HG03521 (cell line): ENCODE results near the gene TEPSIN.

ENCODE experiments used
- ATAC-seq: cut with Tn5 transposase; IDR thresholded peaks from one replicate; pipeline ENCODE4 v1.9.1; 2021; ENCODE audit warnings: mild to moderate bottlenecking, moderate library complexity; ENCODE audit not compliant: unreplicated experiment

TEPSIN gene

DNA sequence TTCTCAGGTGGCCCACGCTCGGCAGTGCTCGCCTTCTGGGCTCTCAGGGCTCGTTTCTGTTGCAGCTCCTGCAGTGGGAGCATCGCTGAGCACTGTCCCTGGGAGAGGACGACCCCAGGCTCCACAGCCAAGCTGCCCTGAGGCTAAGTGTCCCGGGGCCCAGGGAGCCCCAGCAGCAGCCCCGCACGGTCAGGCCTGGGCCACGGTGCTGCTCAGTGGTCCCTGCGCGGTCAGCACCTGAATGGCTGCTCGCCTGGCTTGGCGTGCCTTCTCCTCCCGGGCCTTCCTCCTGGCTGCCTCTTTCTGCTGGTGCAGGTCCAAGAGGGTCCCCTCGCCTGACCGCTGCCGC, 39.4 kb downstream of the TEPSIN start:
- no peak for ATAC-seq

DNA sequence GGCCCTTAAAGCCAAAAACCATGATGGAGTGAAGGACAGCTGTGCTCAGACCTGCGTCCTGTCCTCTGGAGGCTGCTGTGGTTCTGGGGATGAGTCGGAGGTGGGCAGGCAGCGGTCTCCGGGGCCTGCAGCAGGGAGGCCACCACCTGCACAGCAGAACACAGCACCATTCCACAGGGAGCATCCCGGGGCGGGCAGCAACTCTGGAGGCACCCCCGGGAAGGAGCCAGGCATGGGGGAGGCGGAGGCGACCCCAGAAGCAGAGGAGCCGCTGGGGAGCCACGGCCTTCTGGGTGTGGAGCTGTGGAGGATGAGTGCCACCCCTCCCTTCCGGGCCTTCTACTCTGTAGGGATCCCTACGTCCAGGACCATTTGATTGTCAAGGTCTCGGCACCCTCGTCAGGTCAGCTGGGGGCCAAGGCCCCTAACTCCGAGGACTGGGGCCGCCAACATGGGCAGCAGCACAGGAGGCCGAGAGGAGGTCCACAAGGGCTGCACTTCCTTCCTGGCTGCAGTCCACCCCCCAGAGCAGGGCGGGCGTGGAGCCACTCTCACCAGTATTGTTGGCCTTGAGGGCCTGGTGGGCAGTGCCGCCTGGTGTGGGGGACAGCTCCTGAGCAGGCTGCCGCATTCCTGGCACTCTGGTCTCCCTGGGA, 39.9 kb downstream of the TEPSIN start:
- no peak for ATAC-seq

DNA sequence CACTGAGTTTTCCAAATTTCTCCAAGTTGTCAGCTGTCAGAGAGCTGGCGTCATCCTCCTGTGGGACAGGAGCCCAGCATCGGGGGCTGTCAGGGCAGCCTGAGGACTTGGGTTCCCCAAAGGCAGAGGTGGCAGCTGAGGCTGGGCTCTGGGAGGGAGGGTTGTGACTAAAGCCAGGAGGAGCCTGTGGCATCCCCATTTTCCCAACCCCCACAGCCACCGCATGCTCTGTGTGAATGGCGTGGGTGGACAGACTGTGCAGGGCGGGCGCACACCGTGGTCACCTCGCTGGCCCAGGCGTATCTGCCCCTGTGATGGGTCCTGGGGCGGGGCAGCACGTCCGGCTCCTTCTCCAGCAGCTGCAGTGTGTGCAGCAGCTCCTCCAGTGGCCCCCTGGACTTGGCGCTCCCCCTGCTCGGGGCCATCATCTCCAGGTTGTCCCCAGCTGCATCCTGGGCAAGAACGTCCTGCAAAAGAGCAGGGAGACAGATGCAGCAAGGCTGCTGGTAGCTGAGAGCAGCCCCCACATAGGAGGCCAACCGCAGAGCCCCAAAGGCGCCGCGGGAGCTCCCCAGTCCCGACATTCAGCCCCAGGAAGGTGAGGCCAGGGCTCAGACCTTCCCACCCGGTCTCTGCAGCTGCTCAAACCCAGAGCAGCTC, 40.9 kb downstream of the TEPSIN start:
- no peak for ATAC-seq

DNA sequence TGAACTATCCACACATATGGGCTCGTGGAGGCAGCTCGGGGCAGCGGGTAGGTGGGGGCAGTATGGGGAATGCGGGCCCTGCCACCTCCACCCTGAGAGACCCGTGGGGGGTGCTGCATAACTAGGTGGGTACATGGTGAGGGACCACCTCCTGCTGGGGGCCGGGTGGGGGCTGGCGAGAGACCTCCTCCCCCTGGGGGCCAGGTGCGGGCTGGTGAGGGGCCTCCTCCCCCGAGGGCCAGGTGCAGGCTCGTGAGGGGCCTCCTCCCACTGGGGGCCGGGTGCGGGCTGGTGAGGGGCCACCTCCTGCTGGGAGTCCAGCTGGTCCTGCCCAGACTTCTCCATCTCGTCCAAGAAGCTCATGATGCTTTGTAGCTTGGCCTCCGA, 41.5 kb downstream of the TEPSIN start:
- no peak for ATAC-seq

DNA sequence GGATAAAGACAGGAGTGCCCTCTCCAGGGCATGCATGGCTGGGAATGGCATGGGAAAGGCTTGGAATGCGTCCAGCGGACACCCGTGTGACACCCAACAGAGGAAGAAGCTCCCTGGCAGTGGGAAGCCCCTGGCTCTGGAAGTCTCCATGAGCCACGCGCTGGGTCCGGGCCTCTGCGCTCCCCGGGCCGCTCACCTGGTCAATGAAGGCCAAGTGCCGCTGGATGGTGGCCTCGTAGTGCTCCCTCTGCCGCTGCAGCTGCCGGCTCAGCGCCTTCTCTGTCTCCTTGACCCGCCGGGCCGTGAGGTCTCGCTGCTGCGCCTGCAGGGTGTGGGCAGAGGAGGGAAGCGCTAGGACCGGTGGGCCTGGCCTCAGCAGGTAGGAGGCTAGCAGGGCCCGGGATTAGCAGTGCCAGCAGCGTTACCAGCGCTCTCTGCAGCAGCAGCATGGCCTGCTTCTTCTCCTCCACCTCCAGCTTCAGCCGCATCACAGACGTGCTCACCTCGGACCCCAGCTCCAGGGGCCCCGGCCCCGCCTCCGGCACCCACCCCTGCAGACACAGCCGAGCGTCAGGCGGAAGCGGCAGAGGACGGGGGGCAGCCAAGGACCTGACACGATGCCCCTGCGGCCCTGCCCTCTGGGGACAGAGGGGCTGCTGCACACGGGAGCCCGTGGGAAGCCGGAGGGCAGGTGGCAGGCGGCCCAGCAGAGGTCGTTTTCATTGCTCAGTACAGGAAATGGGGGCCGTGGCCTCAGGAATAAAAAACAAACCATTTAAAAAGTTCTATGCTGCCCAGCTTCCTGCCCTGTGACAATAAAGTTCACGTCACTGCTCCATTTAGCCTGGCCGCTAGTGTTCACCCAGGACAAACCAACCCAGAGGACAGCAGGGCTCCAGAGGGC, 42.1 kb downstream of the TEPSIN start:
- no peak for ATAC-seq

DNA sequence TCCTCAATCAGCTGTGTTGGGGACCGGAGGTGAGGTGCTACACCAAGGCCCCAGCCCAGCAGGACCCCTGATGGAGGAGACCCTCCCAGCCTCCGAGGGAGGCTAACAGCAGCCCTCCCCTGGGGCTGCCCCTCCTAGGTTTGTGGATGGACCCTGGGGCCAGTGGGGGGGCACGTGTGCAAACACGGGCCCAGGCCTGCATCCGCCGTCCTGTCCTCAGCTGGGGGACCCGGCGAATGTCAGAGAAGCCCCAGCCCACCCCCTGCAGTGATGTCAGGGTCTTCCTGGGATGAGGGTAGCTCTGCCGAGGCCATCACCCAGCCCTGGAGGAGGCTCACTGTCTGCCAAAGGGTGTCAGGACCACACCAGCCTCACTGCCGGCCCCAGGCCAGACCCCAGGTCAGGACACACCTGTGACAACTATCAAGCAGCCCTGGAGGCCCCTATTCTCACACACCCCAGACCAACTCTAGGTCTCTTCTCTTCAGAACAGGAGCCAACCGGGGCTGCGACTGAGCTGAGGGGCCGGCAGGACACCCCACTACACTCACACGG, 42.8 kb downstream of the TEPSIN start:
- ATAC-seq = no peak

DNA sequence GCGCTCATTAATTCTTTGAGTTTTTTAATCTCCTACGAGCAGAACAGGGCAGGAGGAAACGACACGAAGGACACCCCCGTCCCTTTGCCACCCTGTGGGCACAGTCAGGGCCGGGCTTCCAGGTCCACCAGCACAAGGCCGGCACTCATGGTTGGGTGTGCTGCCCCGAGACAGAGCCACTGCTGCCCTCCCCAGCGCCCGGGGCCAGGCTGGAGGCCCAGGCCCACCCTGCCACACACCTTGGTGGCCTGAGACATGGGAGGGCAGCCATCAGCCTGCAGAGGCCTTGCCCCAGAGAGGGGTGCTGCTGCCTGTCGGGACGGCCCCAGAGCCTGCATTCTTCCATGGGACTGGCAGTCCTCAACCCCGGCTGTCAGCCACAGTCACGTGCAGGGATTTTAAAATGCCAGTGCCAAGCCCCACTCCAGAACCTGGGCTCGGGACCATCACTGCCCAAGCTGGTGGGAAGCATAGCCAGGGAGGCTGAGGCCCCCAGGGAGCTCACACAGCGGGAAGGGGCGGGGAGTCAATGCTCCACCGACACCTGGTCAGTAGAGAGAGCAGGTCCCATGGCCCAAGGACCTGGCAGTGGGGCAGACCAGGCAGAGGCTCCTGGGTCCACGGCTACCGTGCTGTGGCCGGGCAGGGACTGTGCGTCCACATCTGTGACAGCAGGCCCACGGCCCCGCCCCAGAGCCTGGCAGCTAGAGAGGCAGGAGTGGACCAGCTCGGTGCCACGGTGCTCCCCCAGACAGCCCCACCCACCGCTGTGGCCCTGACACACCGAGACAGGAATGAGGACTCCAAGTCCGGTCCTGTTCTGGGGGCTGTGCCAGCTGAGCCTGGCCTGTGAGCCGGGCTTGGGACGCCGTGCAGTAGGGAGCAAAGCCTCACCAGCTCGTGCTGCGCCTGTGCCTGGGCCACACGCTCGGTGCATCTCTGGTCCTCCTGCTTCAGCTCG, 43.6 kb downstream of the TEPSIN start:
- ATAC-seq = no peak

DNA sequence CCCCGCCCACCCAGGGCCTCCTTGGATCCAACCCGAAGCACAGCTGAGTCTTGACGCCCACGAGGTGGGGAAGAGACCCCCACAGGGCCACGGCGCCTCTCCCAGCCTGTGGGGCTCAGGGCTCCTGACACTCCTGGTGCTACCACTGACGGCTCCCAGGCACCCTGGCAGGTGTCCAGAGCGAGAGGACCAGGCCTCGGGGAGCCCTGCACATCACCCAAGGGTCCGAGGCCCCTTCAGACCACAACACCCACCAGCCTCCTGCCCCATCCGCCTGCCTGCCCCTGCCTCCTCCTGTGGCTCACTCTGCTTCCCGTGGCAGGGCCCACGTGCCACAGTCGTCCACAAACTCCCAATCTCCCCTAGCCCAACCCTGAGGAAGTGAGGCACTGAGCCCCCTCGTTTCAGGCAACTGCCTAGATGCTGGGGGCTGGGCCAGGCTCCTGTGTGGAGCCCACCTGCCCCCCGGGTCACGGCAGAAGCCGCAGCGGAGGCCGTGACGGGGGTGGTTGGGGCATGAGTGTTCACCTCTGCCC, 44.6 kb downstream of the TEPSIN start:
- no peak for ATAC-seq

DNA sequence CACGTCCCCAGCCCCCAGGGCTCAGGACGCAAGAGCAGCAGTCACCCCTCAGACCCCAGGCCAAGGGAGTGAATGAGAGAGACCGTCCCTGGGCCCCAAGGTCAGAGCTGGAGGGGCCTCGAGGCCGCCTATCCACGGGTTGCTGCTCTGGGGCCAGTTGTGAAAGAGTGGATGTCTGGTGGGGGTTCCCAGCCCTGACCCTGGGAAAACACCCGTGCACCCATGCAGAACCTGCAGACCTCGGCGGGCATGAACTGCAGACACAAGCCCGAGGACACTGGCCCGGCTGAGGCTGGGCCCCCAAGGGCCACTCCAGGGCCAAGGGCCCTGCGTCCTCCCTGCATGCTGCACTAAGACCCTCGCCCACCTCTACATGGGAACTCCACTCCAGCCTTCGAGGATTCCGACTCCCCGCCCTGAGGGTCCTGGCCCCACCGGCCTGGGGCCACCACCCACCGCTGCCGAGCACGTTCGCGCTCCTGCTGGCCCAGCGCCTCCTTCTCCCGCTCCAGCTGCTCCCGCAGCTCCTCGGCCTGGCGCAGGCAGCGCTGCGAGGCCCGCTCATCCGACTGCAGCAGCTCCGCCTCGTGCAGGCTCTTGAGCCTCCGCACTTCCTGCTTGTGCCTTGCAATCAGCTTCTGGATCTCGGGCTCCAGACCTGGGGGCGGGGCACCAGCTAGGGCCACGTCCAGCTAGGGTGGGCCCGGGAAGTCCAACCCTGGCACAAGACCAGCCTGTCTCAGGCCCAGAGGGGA, 45.2 kb downstream of the TEPSIN start:
- ATAC-seq = no peak

DNA sequence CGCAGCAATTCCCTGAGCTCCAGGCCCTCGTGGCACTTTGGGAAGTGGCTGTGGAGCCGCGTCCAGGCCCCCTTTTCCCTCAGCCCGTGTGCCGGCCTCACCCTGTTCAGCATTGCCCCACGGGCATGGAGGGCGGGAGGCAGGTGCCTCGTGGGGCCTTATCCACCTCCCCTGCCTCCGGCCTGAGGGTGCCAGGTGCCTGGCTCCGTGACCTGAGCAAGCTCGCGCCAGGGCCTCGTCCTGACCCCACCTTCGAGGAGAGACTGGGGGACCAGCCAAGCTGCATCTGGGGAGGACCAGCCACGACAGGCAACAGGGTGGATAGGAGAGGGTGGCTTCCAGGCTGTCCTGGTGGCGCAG, 45.8 kb downstream of the TEPSIN start:
- ATAC-seq = no peak

DNA sequence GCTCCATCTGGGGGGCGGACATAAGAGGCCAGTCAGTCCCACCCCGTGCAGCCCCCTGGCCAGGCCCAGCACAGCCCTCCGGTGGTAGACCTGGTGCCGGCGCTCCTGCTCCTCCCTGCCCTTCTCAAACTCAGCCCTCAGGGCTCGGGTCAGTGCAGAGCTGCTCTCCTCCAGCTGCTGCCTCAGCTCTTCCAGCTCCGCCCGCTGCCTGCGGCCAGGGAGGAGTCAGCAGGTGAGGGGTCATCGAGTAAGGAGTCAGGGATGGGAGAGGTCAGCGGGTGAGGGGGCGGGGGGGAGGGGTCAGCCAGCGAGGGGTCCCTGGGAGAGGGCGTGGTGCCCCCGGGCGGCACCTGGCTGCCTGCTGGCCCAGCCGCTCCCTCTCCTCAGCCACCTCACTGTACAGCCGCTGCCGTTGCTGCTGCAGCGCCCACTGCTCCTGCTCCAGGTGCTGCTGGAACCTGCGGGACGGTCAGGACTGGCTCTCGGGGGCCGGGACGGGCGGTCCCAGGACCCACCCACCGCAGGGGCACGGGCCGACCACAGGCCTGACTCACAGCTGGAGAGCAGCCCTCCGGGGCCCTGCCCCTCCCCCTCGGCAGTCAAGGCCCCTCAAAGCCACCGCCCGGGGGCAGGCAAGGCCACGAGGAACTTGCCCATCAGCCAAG, 46.3 kb downstream of the TEPSIN start:
- ATAC-seq = no peak

DNA sequence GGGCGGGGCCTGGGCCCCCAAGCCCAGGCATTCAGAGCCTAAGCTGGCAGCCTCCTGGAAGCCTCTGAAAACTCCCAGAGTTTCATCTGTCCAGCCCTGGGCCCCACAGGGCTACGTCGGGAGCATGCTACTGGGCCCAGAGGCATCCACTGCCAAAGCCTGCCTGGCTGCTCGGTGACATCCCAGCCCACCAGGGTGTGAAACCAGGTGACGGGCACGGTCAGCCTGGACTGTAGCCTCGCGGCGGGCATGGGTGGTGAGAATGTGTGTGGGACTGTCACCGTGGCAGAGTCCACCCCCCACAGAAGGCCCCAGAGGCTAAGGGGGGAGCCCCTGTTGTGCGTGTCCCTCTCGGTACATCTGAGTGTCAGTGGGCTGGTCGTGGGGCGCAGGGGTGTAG, 47.2 kb downstream of the TEPSIN start:
- no peak for ATAC-seq

DNA sequence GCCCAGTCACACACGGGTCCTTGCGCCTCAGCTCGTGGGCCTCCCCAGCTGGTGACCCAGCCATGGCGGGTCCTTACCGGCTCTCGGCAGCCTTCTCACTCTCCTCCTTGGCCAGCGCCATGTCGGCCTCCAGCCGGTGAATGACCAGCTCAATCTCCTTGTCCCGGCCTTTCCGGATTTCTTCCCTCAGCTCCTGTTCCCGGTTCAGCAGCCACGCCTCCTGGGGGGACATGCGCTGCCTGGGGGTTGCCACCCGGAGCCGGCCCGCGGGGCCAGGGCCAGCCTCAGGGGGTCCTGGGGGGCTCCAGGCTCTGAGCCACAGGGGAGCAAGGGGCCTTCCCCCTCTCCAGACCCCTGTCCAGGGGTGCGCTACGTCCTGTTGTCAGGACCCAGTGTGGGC, 47.7 kb downstream of the TEPSIN start:
- no peak for ATAC-seq

DNA sequence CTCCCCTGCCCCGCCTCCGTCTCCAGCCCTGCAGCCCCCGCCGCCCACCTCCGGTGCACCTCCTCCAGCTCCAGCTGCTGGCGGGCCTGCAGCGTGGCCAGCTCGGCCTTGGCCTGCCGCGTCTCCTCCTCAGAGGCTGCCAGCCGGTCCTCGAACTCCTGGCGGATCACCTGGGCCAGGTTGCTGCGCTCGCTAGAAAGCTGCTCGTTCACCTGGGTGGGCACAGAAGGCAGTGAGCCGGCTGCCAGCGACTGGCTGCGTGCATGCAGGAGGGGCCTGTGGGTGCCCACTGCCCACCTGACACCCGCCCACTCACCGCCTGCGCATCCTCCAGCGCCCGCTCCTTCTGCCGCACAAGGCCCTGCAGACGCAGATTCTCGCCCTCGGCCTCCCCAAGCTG, 48.3 kb downstream of the TEPSIN start:
- no peak for ATAC-seq

DNA sequence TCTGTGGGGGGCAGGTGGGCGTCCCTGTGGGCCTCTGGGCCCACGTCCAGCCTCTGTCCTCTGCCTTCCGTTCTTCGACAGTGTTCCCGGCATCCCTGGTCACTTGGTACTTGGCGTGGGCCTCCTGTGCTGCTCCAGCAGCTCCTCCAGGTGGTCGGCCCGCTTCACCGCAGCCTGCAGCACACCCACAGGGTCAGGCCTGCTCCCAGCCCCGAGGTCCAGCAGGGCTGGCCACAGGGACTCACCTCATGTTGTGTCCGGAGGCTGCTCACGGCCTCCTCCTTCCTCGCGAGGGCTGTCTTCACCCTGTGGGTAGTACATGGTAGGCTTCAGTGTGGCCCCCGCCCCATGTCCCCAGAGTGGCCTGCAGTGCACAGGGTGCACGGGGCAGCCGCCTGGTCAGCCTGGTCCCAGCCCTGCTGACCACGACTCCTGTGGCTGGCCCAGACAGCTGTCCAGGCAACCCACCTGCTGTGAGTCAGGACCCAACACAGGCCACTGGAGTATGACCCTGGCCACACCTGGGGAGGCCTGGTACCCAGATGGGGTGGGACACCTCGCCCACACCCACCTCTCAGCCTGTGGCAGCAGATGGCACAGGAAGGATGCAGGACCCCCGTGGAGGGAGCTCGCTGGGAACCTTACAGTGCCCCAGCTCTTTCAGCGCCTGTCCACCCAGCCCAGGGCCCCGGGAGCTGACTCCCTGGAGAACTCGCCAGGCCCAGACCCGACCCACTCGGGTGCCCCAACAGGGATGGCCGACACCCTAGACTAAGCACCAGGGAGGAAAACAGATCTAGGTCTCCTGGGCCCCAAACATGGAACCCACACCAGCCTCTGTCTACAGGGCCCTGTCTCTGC, 49.0 kb downstream of the TEPSIN start:
- ATAC-seq = no peak

DNA sequence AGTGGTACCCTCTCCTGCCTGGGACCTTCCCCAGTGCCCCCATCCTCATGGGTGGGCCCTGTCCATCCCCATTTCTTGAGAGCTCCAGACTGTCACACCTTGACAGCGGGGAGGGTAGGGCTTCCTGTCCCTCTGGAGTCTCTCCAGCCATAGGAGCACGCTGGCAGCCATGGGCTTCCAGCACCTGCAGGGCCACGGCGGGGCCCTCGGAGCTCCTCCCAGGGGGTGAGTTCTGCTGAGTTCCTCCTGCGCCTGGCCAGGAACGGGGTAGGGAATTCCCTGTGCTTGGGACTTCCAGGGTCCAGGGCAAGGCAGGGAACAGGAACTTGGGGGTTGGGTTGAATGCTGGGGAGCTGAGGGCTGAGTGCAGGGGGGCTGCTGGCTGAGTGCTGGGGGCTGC, 49.8 kb downstream of the TEPSIN start:
- ATAC-seq = no peak

DNA sequence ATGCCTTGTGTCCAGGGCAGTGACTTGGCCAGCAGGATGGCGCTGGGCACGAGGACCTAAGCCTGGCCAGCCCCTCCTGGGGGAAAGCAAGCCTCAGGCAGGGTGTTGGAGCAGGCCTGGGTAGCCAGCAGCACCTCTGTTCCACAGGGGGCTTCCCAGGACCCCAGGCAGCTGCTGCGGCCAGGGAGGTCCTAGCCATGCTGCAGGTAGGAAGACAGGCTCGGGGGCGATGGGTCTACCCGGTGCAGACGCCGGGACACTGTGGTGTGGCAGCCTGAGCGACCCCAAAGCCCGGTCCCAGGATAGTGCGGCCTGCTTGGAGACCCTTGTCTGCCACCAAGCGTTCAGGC, 50.4 kb downstream of the TEPSIN start:
- no peak for ATAC-seq
